Astrocyte (in vitro differentiated cells and primary cell): ENCODE measurements around the gene CDO1.

ENCODE experiments used
- CTCF ChIP-seq: IDR thresholded peaks from 2 replicates; pipeline ENCODE4 v1.5.1; 2011; ENCODE audit warnings: low read depth, mild to moderate bottlenecking, inconsistent platforms, low read length, moderate library complexity; ENCODE audit not compliant: insufficient read depth
- EZH2 ChIP-seq: IDR thresholded peaks from 2 replicates; pipeline ENCODE4 v1.6.1; 2012; ENCODE audit warnings: mild to moderate bottlenecking, low read length, inconsistent platforms; ENCODE audit not compliant: insufficient read depth

DNA sequence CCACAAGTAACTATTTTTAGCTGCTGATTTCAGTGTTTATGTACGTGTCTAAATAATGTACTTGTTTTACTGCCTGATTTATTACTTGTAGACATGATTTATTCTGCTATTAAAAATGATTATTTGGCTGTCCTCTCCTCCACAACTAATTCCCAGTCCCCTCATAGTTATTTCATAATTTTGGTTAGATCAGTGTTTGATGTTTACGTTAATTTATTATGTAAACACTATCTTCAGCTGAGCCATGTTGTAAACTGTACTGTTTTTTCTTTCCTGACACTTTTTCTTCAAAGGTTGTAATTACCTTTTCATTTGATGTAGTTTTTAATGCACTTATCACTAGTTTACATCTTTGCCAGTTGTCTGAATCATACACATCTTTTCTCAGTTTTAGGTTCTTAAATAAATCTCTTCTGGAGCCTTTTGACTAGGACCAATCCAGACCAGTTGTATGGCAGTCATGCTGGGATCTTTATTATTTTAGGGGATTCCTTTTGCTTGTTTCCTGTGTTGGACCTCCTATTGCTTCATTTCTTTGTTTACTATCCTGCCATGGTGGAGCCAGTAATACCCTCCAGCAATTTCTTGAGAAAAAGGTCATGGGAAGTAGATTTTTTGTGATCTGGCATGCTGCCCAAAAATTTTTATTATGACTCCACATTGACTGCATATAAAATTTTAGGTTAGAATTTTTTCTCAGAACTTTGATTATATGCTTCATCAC is 41.3 kb upstream of the CDO1 start:
- TF ChIP-seq CTCF (no peak), EZH2 (no peak)
